RCC 7860 (cell line): ENCODE measurements around the gene LRRC25.
A peak's percentile ranks its signal among the peaks of the same experiment; 100 is the strongest.

Source experiments
- DNase-seq: peaks from one replicate; pipeline ENCODE4 v3.0.0-alpha.2; 2015; ENCODE audit warnings: low spot score
- FAIRE-seq: peaks from 2 replicates; lab custom pipeline; 2012; peaks lifted over from hg19 to GRCh38; lab: Jason Lieb, UNC

The LRRC25 gene

DNA sequence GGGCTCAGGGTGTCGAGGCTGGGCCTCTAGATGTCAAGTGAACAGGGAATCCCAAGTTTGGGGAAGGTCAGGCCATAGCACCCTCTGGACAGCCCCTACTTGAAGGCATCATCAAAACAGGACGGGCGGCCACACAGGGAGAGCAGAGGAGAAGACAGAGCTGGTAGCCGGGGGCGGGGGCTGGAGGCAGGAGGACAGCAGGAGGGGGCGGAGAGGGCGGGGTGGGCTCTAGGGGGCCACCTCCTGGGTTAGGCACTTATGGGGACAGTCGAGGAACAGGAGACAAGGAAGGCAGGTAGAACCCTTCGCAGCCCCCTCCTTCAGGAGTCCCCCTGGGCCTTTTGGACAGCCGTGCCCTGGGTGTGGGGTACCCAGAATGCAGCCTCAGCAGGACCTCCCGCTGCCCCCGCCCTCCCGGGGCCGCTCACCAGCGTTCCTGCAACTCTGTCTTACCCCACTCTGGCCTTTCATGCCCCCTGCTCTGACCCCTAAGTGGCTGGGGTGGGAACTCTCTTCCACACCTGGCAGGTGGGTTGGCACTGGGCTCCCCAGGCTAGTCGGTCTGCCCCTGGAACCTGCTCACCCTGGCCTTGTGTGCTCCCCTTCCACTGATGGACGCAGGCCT is 27.6 kb upstream of the LRRC25 start:
- no peak for FAIRE-seq

DNA sequence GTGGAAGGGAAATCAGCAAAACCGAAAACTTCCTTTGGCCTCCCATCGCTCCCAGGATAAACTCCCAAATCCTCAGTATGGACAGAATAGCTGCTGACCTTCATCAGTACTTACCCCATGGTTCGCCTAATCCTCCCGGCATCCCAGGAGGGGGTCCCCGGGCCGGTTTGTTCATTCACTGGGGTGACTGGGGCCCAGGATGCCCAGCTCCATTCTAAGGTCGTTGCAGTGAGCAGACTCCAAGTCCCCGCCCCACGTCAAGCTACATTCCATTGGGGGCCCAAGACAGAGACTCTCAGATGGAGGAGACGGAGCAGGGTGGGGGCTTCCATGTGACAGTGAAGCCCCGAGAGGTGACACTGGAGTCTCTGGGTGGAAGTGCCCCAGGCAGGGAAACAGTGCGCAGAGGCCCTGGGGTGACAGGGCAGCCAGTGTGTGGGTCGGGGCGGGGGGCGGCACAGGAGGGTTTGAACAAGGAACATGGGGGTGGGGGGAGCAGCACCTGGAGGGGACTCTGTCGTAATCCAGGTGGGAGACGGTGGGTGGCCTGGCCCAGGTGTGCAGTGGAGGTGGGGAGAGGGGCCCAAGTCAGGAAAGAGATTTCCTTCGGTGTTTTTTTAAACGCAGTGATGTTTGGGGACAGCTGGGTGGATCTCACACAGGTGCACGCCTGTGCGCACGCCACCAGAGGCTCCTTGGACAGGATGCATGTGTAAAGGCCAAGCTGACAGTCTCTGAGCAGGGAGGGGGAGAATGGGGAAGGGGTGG is 26.9 kb upstream of the LRRC25 start:
- FAIRE-seq (no peak), DNase-seq (no peak)

More for the DNA sequence above, 27.6 kb upstream of the LRRC25 start:
- no peak for DNase-seq

DNA sequence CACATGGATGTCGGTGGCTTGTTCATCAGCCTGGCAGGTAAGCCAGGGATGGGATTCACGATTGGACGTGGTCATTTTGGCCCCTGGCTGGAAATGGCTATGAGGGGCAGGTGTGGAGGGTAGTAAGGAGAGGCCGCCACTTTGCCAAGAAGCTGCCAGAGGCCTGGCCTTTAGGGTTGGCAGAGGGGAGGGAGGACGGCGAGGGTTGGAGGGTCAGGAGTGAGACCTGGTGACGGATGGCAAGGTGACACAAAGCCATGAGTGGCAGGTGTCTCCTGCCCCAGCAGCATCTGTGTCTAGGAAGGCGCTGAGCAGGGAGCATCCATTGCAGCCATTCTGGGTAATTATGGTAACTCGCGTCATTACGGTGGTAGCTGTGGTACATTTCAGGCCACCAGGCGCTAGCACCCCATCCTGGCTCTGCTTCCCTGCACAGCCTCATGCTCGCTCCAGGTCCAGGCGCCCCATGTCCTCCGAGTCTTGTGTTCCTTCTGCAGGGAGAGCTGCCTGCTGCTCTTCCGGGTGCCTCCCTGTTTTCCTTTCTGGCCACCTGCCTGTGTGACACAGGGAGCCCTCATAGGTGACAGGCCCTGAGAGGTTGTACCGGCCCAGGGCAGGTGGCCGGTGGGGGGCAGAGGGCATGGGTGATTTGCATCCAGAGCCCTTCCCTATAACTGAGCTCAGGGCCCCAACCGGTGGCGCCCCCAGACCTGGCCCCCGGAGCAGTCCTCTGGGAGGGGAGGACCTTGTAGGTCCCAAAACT is 26.0 kb upstream of the LRRC25 start:
- DNase-seq, result no peak
- FAIRE-seq, result no peak

DNA sequence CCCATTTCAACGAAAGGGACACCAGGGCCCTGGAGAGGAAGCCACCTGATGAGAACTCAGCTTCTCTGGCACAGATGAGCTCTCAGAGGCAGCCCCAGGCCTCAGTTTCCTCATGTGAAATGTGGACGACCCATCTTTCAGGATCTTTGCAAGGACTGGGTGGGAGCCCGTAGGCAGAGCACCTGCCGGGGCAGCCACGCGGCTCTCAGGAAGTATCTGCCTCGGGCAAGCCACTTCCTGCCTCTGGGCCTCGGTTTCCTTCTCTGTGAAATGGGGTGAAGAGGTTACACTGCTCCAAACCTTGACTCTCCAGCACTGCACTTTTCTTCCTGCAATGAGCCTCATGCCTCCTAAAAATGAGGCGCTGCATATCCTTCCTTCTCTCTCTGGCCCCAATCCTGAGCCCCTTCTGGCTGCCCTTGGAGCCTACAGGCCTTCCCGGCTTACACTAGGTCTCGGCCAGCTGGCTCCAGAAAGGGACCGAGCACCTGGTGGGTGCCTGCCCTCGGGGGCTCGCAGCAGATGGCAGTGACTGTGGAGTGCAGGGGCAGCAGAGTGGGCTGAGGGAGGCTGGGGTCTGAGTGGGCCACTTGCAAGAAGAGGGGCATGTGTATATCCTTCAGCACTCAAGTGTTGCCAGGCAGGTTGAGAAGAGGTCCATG is 25.2 kb upstream of the LRRC25 start:
- FAIRE-seq, result no peak
- DNase-seq, result no peak

DNA sequence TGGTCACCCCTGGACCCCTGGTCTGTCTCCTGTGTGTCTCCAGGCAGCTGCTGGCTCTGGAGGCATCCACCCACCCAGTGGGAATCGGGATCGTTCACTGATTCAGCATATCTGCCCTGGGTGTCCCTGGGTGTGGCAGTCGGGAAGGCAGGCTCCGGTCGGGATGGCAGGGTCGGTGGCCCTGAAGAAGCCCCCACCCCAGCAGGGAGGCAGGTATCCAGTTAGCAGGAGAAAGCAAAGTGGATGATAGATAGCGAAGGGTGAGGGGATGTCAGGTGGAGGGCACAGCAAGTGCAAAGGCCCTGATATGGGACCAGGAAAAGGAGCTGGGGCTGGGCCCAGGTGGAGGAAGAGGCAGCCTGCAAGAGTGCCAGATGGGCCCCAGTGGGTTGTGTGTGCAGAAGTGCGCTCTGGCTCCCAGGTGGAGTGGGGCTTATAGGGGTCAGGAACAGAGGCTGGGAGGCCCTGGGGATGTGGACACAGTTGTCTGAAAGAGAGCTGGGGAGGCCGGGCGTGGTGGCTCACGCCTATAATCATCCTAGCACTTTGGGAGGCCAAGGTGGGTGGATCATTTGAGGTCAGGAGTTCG is 24.0 kb upstream of the LRRC25 start:
- FAIRE-seq (no peak), DNase-seq (no peak)

DNA sequence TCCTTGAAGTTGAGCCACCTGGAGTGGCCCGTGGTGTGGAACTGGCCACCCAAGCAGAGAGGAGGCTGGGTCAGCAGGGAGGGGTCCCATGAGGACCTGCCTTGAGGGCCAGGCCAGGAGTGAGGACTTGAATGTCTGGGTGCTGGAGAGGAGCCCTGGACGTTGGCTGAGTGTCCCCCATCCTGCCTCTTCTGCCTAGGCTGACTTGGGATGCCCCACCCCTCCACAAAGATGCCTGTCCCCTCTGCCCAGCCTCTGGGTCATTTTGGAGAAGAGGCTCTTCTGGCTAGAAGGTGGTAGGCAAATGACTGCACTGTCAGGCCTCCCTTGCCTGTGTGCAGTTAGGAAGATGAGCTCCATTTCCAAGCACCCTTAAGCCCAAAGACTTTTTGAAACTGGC is 23.5 kb upstream of the LRRC25 start:
- DNase-seq (no peak), FAIRE-seq (no peak)

DNA sequence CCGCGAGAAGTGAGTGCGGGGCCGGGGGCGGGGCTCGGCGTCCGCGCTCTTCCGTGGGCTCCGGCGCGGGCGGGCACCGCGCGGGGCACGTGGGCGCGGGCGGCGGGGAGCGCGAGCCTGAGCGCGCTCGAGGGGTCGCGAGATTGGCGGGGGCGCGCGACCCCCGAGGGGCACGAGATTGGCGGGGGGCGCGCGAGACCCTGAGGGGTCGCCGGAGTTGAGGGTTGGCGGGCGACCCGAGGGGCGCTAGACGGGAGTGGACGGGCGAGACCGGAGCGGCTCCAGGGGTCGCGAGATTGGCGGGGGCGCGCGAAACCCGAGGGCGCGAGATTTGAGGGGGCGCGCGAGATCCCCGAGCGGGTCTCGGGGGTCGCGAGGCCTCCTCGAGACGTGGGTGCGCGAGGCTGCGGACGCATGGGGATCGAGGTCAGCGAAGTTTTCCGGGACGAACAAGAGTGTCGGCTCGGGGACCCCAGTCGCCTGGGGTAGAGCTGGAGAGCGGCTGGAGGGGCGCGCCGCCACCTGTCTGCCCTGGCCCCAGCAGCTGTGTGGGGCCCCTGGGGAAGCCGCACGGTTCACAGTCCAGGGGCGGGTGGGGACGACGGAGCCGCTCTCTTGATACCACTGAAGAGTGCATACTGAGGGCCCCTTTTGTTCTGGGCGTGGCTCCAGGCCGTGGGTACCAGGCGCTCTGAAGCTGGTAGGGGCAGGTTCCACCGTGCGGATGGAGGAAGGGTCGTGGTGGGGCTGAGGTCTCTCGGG is 22.5 kb upstream of the LRRC25 start:
- FAIRE-seq (no peak), DNase-seq (no peak)

DNA sequence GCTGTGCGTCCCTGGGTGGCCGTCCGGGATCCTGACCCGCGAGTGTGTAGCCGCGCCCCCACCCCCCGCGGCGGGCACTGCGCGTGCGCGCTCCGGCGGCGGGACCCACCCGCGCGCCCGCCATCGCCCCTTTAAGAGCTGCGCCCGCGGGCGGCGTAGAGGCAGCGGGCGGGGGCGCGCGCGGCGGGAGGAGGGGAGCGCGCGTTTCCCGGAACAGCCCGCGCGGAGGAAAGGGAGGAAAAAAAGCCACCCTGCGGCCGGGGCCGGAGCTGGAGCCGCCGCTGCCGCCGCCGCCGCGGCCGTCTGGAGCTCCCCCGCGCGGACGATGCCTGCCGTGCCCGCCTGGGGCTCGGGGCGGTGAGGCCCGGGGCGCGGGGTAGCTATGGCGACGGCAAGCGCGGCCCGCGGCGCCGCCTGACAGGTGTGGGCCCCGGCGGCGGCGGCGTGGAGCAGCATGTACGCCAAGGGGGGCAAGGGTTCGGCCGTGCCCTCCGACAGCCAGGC is 21.8 kb upstream of the LRRC25 start, which contains the start of gene SSBP4:
Gene SSBP4 (plus strand): TSS at position 204 of the 504 bp plus-strand sequence. CDS start 251 bp downstream, at position 455.
- DNase-seq, result peak; percentile 54
- FAIRE-seq, result no peak

DNA sequence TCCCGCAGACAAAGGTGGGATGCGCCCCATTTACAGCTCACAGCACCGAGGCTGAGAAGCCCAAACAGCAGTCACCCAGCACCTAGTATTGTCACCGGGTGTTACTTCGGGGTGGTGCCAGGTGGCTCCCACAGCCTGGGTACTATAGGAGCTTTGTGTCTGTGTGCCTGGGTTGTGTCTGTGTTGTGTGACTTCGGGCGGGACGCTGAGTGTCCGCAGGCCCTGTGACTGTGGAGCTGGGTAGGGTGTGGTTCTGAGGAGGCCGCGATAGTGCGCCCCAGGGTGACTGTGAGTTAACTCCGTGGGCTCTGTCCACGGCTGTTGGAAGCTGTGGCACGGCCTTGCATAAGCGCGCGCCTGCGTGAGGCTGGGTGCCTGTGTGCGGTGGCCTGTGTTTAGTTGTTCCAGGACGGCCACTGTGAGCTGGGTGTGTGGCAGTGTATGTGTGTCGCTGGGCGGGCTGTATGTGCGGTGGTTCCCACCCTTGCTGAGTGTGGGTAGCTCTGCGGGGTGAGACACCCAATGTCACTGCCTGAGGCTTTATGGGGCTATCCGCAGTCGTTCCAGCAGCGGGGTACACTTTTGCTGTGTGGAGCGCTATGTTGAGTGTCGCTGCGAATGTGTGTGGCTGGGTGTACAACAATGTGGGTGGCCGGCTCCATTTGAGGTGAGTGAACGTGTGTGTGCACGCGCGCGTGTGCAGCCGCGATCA is 21.2 kb upstream of the LRRC25 start:
- DNase-seq, result no peak
- FAIRE-seq, result no peak

DNA sequence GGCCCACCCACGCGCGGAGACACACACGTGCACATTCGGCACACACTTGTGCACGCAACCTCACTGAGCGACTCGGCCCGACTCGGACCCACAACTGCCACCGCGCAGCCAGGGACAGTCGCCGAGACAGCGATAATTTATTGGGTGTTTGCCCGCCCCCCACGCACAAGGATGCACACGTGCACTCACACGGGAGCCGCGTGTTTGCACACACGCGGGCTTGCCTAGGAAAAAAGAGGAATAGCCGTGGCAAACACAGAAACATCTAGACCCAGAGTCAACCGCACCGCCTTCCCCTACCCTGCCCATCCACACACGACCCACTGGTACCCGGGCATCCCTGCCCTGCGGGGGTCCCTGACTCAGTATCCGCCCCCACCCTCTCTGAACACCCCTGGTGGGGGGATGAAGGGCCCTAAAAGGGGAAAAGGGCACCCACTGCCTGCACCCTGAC is 20.6 kb upstream of the LRRC25 start:
- FAIRE-seq (no peak), DNase-seq (no peak)

DNA sequence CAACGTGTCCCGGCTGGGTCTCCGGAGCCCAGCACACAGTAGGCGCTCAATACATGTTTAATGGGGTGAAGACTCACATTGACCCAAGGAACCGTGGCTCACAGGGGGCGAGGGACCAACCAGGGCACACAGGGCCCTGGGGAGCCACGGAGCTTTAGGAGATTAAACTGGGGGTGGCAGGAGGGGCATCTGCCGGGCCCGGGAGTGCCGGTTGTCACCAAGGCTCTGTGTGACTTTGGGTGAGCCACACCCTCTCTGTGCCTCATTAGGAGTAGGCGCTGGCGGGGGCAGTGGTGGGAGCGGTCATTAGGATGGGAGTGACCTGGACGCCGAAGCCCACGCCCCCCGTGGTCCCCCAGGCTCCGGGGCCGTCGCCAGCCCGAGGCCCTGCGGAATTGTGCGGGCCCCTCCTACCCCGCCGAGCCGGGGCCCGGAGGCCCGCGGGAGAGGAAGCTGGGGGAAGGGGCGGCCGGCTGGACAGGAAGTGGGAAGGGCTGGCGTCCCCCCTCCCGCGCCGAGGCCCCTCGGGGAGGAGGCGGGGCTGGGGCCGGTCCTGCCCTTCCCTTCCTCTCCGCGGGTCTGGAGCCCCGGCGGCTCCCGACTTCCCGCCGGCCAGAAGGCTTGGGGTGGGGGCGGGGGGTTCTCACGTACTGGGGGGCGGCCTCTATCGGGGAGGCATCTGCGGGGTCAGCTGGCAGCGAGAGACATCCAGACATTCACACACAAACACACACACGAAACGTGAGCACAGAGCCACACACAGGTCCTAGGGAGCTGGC is 20.0 kb upstream of the LRRC25 start:
- FAIRE-seq (no peak), DNase-seq (peak; percentile 63)

DNA sequence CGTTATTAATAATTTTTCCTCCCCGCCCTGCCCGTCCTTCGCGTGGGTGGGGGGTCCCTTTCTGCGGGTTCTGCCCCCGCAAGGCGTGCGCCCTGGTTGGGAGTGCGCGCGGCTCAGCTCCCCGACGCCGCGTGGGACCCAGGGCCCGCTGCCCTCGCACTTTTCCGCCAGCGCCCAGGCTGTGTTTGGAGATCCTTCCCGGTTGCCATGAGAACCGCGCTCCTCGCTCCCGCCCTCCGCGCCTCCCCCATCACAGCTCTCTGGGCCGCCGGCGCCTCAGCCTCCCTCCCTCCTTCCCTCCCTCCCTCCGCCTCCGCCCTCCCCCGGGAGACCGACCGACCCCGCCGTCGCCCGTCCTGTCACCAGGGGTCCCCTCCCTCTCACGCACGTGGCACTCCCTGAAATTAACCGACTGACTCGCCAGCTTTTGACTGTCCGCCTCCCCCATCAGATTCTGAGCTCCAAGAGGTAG is 19.4 kb upstream of the LRRC25 start:
- FAIRE-seq, result no peak
- DNase-seq, result peak; percentile 80

DNA sequence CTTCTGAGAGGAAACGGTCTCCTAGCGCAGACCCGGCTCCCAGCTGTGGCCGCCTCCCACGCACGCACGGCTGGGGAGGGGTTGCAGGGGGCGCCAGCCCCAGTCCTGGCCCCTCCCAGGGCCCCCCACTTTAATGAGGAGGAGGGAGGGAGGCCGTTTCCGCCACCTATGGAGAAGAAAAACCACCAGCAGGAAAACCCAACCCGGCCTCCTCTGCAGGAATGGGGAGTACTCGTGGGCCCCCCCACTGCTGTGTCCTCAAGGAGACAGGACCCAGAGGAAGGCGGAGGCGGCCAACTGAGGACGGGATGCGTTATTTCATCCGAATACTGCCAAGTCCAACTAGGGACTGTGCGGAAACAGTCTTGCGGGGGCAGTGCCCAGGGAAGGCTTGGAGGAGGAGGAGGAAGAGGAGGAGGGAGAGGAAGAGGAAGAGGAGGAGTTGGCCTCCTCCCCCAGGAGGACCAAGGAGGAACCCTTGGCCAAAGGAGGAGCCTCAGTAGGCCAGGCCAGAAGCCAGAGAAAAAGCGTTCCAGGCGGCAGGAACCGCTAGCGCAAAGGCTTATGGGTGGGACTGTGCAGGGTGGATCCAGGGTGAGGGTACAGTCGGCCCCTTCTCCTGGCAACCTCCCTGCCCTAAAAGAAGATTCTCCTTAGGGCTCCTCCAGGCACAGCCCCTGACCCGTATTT is 17.9 kb upstream of the LRRC25 start:
- FAIRE-seq (no peak), DNase-seq (peak; percentile 36)

DNA sequence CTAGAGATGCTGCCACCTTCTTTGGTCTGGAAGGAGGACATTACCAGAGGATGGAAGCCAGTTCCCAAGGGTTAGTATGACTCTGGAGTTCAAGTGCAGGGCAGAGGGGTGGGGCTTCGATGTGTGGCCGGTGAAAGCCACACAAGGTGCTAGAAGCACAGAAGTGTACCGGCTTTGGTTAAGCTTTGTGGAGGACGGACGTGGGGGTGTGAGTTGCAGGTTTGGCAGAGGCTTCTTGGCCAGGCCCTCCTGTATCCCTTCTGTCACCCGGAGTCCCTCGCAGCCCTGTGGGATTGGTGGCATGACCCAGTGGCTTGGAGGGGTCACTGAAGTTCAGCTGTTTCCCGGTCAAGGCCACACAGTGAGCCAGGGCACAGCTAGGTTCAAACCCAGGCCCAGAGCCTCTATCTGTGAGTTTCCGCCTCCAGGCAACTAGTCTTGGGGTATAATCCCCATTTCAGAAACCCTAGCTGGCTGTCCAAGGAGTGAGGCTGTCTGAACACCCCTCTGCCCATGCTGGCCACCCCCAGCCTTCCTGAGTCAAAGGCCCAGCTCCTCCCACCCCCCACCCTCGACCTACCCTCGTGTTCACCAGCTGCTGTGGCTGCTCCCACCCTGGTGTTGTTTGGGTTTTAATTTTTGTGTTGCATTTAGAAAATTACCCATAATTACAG is 17.2 kb upstream of the LRRC25 start:
- FAIRE-seq (peak; percentile 5), DNase-seq (peak; percentile 49)

DNA sequence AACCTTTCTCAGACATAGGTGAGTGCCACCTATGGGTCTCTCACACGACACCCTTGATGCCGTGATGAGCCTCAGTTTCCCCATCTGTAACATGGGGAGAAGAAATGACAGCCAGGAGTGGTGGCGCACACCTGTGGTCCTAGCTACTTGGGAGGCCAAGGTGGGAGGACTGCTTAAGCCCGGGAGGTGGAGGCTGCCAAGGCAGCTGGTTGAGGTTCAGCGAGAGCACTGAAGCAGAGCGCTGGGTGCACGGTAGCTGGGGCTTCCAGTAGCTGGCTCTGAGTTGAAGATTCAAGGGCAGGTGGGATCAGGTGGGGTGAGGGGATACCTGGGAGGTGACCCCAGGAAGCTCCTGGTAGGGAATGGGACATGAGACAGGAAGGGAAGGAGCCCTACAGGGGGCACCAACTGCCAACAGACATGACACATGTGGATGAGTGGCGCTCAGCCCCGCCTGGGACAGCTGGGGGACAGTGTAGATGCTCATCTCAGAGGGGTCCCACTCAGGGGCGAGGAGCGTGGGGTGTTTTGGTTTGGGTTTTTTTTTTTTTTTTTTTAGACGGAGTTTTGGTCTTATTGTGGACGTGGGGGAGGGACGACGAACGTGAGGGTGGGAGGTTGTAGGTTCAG is 15.3 kb upstream of the LRRC25 start:
- FAIRE-seq (no peak), DNase-seq (no peak)

DNA sequence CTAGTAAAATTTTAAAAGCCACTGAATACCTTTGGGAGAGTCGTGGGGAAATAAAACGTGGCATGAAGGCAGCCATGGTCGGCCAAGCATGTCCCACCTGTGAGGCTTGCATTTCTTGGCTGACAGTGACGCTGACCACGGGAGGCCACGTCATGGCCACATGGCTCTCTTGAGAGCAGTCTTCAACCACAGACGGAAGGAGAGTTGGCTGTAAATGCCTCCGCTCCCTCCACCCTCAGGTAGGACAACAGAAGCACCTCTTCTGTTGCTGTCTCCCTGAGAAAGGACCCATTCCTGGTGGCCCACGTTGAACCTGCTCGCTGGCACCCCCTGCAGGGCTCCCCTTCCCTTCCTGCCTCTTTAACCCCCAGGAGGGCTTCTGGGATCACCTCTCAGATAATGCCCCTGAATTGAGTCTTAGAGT is 10.6 kb upstream of the LRRC25 start:
- peak; percentile 84 for DNase-seq
- FAIRE-seq, result peak; percentile 91

DNA sequence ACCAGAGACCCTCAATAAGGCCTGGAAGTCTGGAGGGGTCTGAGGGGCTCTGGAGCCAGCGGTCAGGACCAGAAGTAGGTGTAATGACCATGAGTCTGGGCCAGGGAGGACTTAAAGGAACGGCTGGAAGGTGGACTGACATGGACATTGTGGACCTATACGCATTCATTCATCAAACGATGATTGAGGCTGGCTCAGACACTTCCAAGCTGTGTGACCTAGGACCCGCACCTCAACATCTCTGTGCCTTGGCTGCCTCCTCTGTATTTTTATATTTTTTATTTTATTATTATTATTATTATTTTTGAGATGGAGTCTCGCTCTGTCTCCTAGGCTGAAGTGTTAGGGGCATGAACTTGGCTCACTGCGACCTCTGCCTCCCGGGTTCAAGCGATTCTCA is 9.3 kb upstream of the LRRC25 start:
- DNase-seq (no peak), FAIRE-seq (no peak)
